Kidney epithelial cell (primary cell): Measurements from ENCODE around the gene INIP. TPM values are rescaled to one million over a fixed set of nuclear protein-coding genes. Genes with fewer than 3 reads are reported as not detected.
"Not testable (repeated sequence)": the region's sequence is repeated elsewhere in the genome, so short reads cannot be mapped to it uniquely, and the experiment has no call there.

ENCODE experiments used
- DNase-seq: peaks from one replicate; pipeline ENCODE4 v3.0.0-alpha.2; 2010; ENCODE audit warnings: low read depth
- H3K27me3 ChIP-seq: 2 replicates; pipeline ENCODE4 v1.6.0; 2011; ENCODE audit warnings: low read length; ENCODE audit not compliant: control insufficient read depth, insufficient read depth
- H3K36me3 ChIP-seq: 2 replicates; pipeline ENCODE4 v1.5.1; 2011; ENCODE audit warnings: low read length; ENCODE audit not compliant: control insufficient read depth, insufficient read depth
- H3K4me3 ChIP-seq: 2 replicates; pipeline ENCODE4 v1.5.1; 2011; ENCODE audit warnings: low read depth, mild to moderate bottlenecking, control low read depth, low read length
- total RNA-seq: library from RNA; depleted of rRNA; stranded (reverse); fragments of >200 nt; gene quantifications from 2 replicates; pipeline ENCODE4 v1.2.3, GENCODE V29; 2015
- TF ChIP-seq, protein P1 (sequence below): IDR thresholded peaks from 2 replicates; pipeline ENCODE4 v1.5.1; 2011; ENCODE audit warnings: mild to moderate bottlenecking, moderate library complexity, low read length, control low read depth, inconsistent platforms; ENCODE audit not compliant: insufficient read depth, poor library complexity, severe bottlenecking

Gene INIP
- total RNA-seq, 1 donor from 2014 or later = 24.5 TPM

DNA sequence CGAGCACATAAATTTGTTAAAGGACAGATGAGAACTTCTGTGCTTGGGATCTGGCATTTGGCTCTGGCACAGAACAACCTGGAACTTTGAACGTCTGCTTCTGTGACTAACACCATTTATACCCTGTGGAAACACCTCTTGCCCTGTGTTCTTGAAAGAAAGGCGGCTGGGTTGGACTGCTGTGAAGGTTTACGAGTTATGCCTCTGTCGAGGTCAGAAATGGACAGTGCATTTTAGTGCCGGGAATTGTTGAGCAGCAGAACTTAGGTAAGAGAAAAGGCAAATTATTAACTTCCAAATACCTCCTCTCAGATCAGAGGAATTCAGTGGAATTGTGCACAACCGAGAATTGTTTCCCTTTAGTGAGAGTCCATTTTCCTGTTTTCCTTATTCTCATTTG lies 14.1 kb upstream of the INIP start:
- H3K4me3 ChIP-seq = no peak overlapping the region
- TF ChIP-seq, protein P1, sequence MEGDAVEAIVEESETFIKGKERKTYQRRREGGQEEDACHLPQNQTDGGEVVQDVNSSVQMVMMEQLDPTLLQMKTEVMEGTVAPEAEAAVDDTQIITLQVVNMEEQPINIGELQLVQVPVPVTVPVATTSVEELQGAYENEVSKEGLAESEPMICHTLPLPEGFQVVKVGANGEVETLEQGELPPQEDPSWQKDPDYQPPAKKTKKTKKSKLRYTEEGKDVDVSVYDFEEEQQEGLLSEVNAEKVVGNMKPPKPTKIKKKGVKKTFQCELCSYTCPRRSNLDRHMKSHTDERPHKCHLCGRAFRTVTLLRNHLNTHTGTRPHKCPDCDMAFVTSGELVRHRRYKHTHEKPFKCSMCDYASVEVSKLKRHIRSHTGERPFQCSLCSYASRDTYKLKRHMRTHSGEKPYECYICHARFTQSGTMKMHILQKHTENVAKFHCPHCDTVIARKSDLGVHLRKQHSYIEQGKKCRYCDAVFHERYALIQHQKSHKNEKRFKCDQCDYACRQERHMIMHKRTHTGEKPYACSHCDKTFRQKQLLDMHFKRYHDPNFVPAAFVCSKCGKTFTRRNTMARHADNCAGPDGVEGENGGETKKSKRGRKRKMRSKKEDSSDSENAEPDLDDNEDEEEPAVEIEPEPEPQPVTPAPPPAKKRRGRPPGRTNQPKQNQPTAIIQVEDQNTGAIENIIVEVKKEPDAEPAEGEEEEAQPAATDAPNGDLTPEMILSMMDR = no peak
- H3K36me3 ChIP-seq = no peaks in the 10 kb centered on the region
- no peaks in the 10 kb centered on the region for H3K27me3 ChIP-seq
- peak; percentile 59 for DNase-seq

DNA sequence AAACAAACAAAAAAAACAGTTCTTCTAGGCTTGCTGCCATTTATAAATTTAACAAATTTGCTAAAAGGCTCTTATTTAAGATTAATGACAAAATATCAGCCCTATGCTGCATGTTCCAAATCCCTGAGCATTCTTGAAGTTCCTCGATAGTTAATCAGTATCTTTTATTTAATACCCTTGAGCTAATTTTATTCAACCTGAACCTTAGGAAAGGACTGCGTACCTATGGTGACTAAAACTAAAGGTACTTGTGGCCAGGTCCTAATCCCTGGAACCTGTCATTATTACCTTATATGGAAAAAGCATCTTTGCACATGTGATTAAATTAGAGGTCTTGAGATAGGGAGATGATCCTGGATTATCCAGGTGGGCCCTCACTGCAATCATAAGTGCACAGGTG lies 10.5 kb upstream of the INIP start:
- TF ChIP-seq, protein P1 = no peak
- no peak for DNase-seq
- Histone ChIP-seq H3K36me3 (no peaks in the 10 kb centered on the region), H3K27me3 (no peaks in the 10 kb centered on the region), H3K4me3 (no peak overlapping the region)

DNA sequence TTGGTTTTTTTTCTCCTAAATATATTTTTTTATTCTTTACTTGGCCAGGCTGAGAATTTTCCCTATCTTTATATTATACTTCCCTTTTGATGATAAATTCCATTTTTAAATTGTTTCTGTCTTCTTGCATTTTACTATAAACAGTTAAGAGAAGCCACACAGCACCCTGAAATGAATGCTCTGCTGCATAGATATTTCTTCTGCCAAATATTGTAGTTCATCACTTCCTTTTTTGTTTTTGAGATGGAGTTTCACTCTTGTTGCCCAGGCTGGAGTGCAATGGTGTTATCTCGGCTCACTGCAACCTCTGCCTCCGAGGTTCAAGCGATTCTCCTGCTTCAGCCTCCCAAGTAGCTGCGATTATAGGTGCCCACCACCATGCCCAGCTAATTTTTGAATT lies 8.5 kb upstream of the INIP start:
- no peaks in the 10 kb centered on the region for H3K36me3 ChIP-seq
- TF ChIP-seq, protein P1 = no peak

DNA sequence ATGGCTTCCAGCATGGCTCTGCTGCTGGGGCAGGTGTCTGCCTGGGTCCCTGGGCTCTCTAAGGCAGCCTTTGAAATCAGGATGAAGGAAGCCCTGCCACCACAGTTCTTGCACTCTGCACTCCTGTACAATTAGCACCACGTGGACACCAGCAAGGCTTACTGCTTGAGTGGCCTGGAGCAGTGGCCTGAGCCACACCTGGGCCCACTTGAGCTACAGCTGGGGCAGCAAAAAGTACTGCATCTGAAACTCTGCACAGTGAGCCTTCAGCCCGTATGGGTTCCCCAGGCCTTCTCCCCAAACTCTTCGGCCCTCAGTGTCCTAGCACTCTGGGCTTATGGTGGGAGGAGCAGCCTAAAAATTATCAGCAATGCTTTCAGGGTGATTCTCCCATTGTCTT lies 8.0 kb upstream of the INIP start:
- Histone ChIP-seq H3K36me3 (no peaks in the 10 kb centered on the region), H3K27me3 (no peaks in the 10 kb centered on the region), H3K4me3 (no peak overlapping the region)
- TF ChIP-seq, protein P1 = no peak
- no peak for DNase-seq

More for the DNA sequence above, 8.5 kb upstream of the INIP start:
- DNase-seq = no peak
- H3K4me3 ChIP-seq = no peak overlapping the region
- H3K27me3 ChIP-seq = no peaks in the 10 kb centered on the region

DNA sequence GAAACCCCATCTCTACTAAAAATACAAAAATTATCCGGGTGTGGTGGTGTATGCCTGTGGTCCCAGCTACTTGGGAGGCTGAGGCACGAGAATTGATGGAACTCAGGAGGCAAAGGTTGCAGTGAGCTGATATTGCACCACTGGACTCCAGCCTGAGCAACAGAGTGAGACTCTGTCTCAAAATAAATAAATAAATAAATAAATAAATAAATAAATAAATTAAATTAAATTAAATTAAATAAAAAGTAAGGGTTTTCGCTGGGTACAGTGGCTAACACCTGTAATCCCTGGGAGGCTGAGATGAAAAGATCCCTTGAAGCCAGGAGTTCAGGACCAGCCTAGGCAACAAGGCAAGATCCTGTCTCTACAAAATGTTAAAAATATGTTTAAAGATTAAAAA lies 4.8 kb upstream of the INIP start:
- DNase-seq, H3K4me3 ChIP-seq, H3K27me3 ChIP-seq, H3K36me3 ChIP-seq: not testable (repeated sequence)

DNA sequence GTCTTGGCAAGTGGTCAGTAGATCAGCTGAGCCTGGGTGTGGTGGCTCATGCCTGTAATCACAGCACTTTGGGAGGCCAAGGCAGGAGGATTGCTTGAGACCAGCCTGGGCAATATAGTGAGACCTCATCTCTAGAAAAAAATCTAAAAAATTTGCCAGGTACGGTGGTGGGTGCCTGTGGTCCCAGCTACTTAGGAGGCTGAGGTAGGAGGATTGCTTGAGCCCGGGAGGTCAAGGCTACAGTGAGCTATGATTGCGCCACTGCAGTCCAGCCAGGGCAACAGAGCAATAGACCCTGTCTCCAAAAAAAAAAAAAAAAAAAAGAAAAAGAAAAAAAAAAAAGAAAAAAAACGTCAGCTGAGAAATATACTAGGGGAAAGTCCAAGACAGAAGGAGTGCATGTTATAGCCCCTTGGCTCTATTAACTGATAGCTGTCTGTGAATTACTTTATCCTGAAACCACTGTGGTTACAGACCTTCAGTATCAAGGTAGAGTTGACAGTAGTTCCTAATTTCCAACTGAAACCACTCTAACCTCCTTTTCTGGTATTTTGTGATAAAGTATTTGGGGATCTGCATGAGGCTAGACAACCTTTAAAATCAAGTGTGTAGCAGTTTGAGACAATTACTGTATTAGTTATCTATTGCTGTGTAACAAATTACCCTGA lies 2.3 kb upstream of the INIP start:
- Histone ChIP-seq H3K36me3 (no peaks in the 10 kb centered on the region), H3K27me3 (no peaks in the 10 kb centered on the region), H3K4me3 (no peak overlapping the region)
- TF ChIP-seq, protein P1 = no peak
- DNase-seq = no peak
